HUES48 (cell line): ENCODE data around the gene CHRNB4.
"Not testable (repeated sequence)": the region's sequence is repeated elsewhere in the genome, so short reads cannot be mapped to it uniquely, and the experiment has no call there.

ENCODE experiments used
- H3K27ac ChIP-seq: one replicate; pipeline ENCODE4 v1.7.0; 2013; ENCODE audit warnings: low read depth, low read length, inconsistent platforms
- H3K27me3 ChIP-seq: 2 replicates; pipeline ENCODE4 v1.6.1; 2013; ENCODE audit warnings: mild to moderate bottlenecking, low read length; ENCODE audit not compliant: control insufficient read depth, insufficient read depth
- H3K36me3 ChIP-seq: 2 replicates; pipeline ENCODE4 v1.6.1; 2013; ENCODE audit warnings: low read length; ENCODE audit not compliant: control insufficient read depth, insufficient read depth
- H3K4me1 ChIP-seq: 2 replicates; pipeline ENCODE4 v1.6.1; 2013; ENCODE audit warnings: mild to moderate bottlenecking, low read length; ENCODE audit not compliant: control insufficient read depth, insufficient read depth
- H3K4me3 ChIP-seq: 2 replicates; pipeline ENCODE4 v1.5.1; 2013; ENCODE audit warnings: mild to moderate bottlenecking, low read depth, low read length
- H3K9ac ChIP-seq: 2 replicates; pipeline ENCODE4 v1.6.1; 2013; ENCODE audit warnings: mild to moderate bottlenecking, low read depth, low read length, moderate library complexity
- H3K9me3 ChIP-seq: 2 replicates; pipeline ENCODE4 v1.6.1; 2013; ENCODE audit warnings: low read length; ENCODE audit not compliant: control insufficient read depth, insufficient read depth

CHRNB4 gene

GRCh38 chr15:78641102-78641748 lies at the start of gene CHRNB4:
CHRNB4 (minus strand) TSS chr15:78641210; CDS start chr15:78641133, 77 bp downstream.
- no peaks in the 10 kb centered on the region for H3K36me3 ChIP-seq
- H3K9me3 ChIP-seq: no peaks in the 10 kb centered on the region
- peaks cover 5% of the 10 kb centered on the region for H3K27me3 ChIP-seq
- H3K4me3 ChIP-seq: peak within 1 kb of the TSS; percentile 79
- H3K4me1 ChIP-seq: peaks cover 7% of the 10 kb centered on the region
- peak within 1 kb of the TSS; percentile 17; the same call in 1 of the 2 replicates for H3K9ac ChIP-seq
- H3K27ac ChIP-seq: peak within 1 kb of the TSS; percentile 87

GRCh38 chr15:78689626-78690025 lies 48.6 kb upstream of the CHRNB4 start:
- no peak overlapping the region for H3K27ac ChIP-seq

GRCh38 chr15:78685925-78686324 lies 44.9 kb upstream of the CHRNB4 start:
- Histone ChIP-seq H3K4me1 (peaks cover 33% of the 10 kb centered on the region), H3K27ac (peak overlapping the region; percentile 27), H3K9me3 (no peaks in the 10 kb centered on the region)

More at GRCh38 chr15:78689626-78690025, 48.6 kb upstream of the CHRNB4 start:
- Histone ChIP-seq H3K4me1 (peaks cover 28% of the 10 kb centered on the region), H3K9ac (no peak overlapping the region), H3K27me3 (no peaks in the 10 kb centered on the region), H3K36me3 (no peaks in the 10 kb centered on the region), H3K9me3 (no peaks in the 10 kb centered on the region), H3K4me3 (no peak overlapping the region)

GRCh38 chr15:78685159-78685921 lies 44.3 kb upstream of the CHRNB4 start:
- H3K4me3 ChIP-seq: no peak overlapping the region
- no peaks in the 10 kb centered on the region for H3K36me3 ChIP-seq
- peak overlapping the region; percentile 27 for H3K27ac ChIP-seq
- peaks cover 36% of the 10 kb centered on the region for H3K4me1 ChIP-seq
- H3K27me3 ChIP-seq: no peaks in the 10 kb centered on the region
- H3K9ac ChIP-seq: no peak overlapping the region
- no peaks in the 10 kb centered on the region for H3K9me3 ChIP-seq

More at GRCh38 chr15:78685925-78686324, 44.9 kb upstream of the CHRNB4 start:
- H3K27me3 ChIP-seq: no peaks in the 10 kb centered on the region
- no peaks in the 10 kb centered on the region for H3K36me3 ChIP-seq
- H3K4me3 ChIP-seq: no peak overlapping the region
- no peak overlapping the region for H3K9ac ChIP-seq

- H3K27me3 ChIP-seq: no peaks in the 10 kb centered on the region
- H3K4me3 ChIP-seq: no peak overlapping the region
- H3K4me1 ChIP-seq: peaks cover 36% of the 10 kb centered on the region
- H3K27ac ChIP-seq: peak overlapping the region; percentile 27
- H3K9me3 ChIP-seq: no peaks in the 10 kb centered on the region
- no peaks in the 10 kb centered on the region for H3K36me3 ChIP-seq
- no peak overlapping the region for H3K9ac ChIP-seq
Observed at GRCh38 chr15:78684657-78685056, 43.6 kb upstream of the CHRNB4 start.

- not testable (repeated sequence) for H3K36me3 ChIP-seq, H3K9ac ChIP-seq, H3K27me3 ChIP-seq, H3K27ac ChIP-seq, H3K9me3 ChIP-seq, H3K4me3 ChIP-seq
- H3K4me1 ChIP-seq: peaks cover 36% of the 10 kb centered on the region
Observed at GRCh38 chr15:78683599-78683998, 42.6 kb upstream of the CHRNB4 start.

- Histone ChIP-seq H3K36me3 (no peaks in the 10 kb centered on the region), H3K9ac (no peak overlapping the region), H3K27ac (no peak overlapping the region), H3K9me3 (no peaks in the 10 kb centered on the region), H3K4me3 (no peak overlapping the region), H3K4me1 (peaks cover 38% of the 10 kb centered on the region), H3K27me3 (no peaks in the 10 kb centered on the region)
Observed at GRCh38 chr15:78682693-78683410, 41.8 kb upstream of the CHRNB4 start.

GRCh38 chr15:78682004-78682651 lies 41.1 kb upstream of the CHRNB4 start:
- H3K27me3 ChIP-seq: no peaks in the 10 kb centered on the region
- H3K9ac ChIP-seq: no peak overlapping the region

GRCh38 chr15:78681281-78682003 lies 40.4 kb upstream of the CHRNB4 start:
- no peaks in the 10 kb centered on the region for H3K27me3 ChIP-seq
- no peaks in the 10 kb centered on the region for H3K9me3 ChIP-seq
- peaks cover 43% of the 10 kb centered on the region for H3K4me1 ChIP-seq
- H3K9ac ChIP-seq: no peak overlapping the region
- H3K36me3 ChIP-seq: no peaks in the 10 kb centered on the region
- no peak overlapping the region for H3K4me3 ChIP-seq
- no peak overlapping the region for H3K27ac ChIP-seq

More at GRCh38 chr15:78682004-78682651, 41.1 kb upstream of the CHRNB4 start:
- Histone ChIP-seq H3K36me3 (no peaks in the 10 kb centered on the region), H3K9me3 (no peaks in the 10 kb centered on the region), H3K4me1 (peaks cover 39% of the 10 kb centered on the region), H3K27ac (no peak overlapping the region), H3K4me3 (no peak overlapping the region)

- Histone ChIP-seq H3K4me3 (no peak overlapping the region), H3K27me3 (no peaks in the 10 kb centered on the region), H3K27ac (no peak overlapping the region), H3K4me1 (peaks cover 46% of the 10 kb centered on the region), H3K36me3 (no peaks in the 10 kb centered on the region), H3K9me3 (no peaks in the 10 kb centered on the region), H3K9ac (no peak overlapping the region)
Observed at GRCh38 chr15:78680431-78681075, 39.5 kb upstream of the CHRNB4 start.
